ENCODE results near the gene PAMR1. TPM values are rescaled to one million over a fixed set of nuclear protein-coding genes. Genes with fewer than 3 reads are reported as not detected.

Gene PAMR1
- total and polyA plus RNA-seq, 2 donors (not counting 3 experiments of a cell fraction or from before 2014, with no cell fraction given) = not detected

- Histone ChIP-seq H3K79me2 (ENCODE audit: control insufficient read depth, insufficient read depth, low read length) (no peaks in the 10 kb centered on the region), H3K9me1 (replicated peaks; ENCODE audit: control insufficient read depth, extremely low read depth, insufficient read depth, low read length) (no peaks in the 10 kb centered on the region), H3K9ac (replicated peaks; ENCODE audit: extremely low read depth, insufficient read depth, low read length) (no peak overlapping the region), H2AFZ (ENCODE audit: low read depth, low read length) (no peak overlapping the region), H3K9me3 (replicated peaks; ENCODE audit: control insufficient read depth, insufficient read depth, low read length) (no peaks in the 10 kb centered on the region), H3K4me1 (ENCODE audit: control insufficient read depth, extremely low read depth, insufficient read depth, low read length) (no peaks in the 10 kb centered on the region), H3K4me3 (replicated peaks in 1 of 3; ENCODE audit: insufficient read depth in 1 of 3, low read depth in 1 of 3, low read length in 3 of 3) (no peak overlapping the region), H3K4me2 (ENCODE audit: insufficient read depth, low read length) (no peak overlapping the region), H3K36me3 (ENCODE audit: control insufficient read depth in 2 of 2, extremely low read depth in 1 of 2, insufficient read depth in 2 of 2, low read length in 2 of 2) (no peaks in the 10 kb centered on the region), H3K27me3 (ENCODE audit: control insufficient read depth in 2 of 2, insufficient read depth in 2 of 2, low read length in 2 of 2) (no peaks in the 10 kb centered on the region), H4K20me1 (replicated peaks; ENCODE audit: control insufficient read depth, extremely low read depth, insufficient read depth, low read length) (no peaks in the 10 kb centered on the region), H3K27ac (ENCODE audit: insufficient read depth, low read depth, low read length) (no peak overlapping the region)
- ChIA-PET CTCF (no interaction called here), POLR2A (no interaction called here)
- TF ChIP-seq POLR2A (IDR thresholded peaks at IDR 0.05; ENCODE audit: low read depth, low read length) (no peak), EZH2 (IDR thresholded peaks at IDR 0.05; ENCODE audit: borderline replicate concordance, low read depth, low read length, severe bottlenecking) (no peak), FOS (IDR thresholded peaks at IDR 0.05; ENCODE audit: borderline replicate concordance, insufficient read depth, low read length) (no peak), GATA2 (IDR thresholded peaks at IDR 0.05; ENCODE audit: insufficient read depth, insufficient read length, low read depth, low read length) (no peak), MYC (IDR thresholded peaks at IDR 0.05; ENCODE audit: low read depth, low read length) (no peak), MAX (IDR thresholded peaks at IDR 0.05; ENCODE audit: insufficient read depth, insufficient read length) (no peak), CTCF (IDR thresholded peaks at IDR 0.05; ENCODE audit: extremely low read depth in 1 of 2, insufficient read depth in 1 of 2, low read depth in 1 of 2, low read length in 2 of 2) (no peak), JUN (IDR thresholded peaks at IDR 0.05; ENCODE audit: borderline replicate concordance, insufficient read depth, insufficient read length, low read depth) (no peak), POLR2AphosphoS5 (IDR thresholded peaks at IDR 0.05; ENCODE audit: insufficient read depth, low read depth, low read length) (no peak)
- intact Hi-C loops (cut with micrococcal nuclease) = no loop called here
- dilution Hi-C loops (cut with MboI; ENCODE audit: extremely low pct_ligation_motif_present, low sequenced_read_pairs) = no loop called here
- FAIRE-seq (no peak), DNase-seq (ENCODE audit: low read depth, low spot score) (no peak)
- no TSS peak for BruUV-seq (replicated peaks)
Measured at GRCh38 chr11:35432464-35432863, 93.0 kb downstream of the PAMR1 start.
